GM18951 (cell line): ENCODE measurements around the gene KAT14.
"Not testable (repeated sequence)": the region's sequence is repeated elsewhere in the genome, so short reads cannot be mapped to it uniquely, and the experiment has no call there.

Source experiments
- POLR2A ChIP-seq: IDR thresholded peaks from 4 replicates; pipeline ENCODE4 v1.6.1; 2011; ENCODE audit warnings: mild to moderate bottlenecking; ENCODE audit not compliant: insufficient read length, insufficient read depth; ENCODE audit errors: extremely low read depth
- in situ Hi-C: fragments of 300-500 bp; cut with MboI; formaldehyde crosslinking; loops from one replicate; pipeline ENCODE4 v1.12.0; 2022; ENCODE audit warnings: low sequenced_read_pairs, mixed read lengths, inconsistent platforms; ENCODE audit not compliant: unreplicated experiment

KAT14 gene

GRCh38 chr20:18137412-18138265 is at the start of gene KAT14, which contains the start of gene PET117:
Gene KAT14 (plus strand): TSS chr20:18137863. CDS start chr20:18142661, 4,798 bp downstream.
Gene PET117 (plus strand): TSS chr20:18137863. CDS start chr20:18137956, 93 bp downstream.
- in situ Hi-C loops, result no loop called here
- peak; percentile 91 for TF ChIP-seq POLR2A

- in situ Hi-C loops, result not testable (repeated sequence)
Measured at GRCh38 chr20:18088298-18088697, 49.4 kb upstream of the KAT14 start.

GRCh38 chr20:18088841-18089240 is 48.8 kb upstream of the KAT14 start:
- in situ Hi-C loops, result not testable (repeated sequence)

- in situ Hi-C loops, result no loop called here
- no peak for TF ChIP-seq POLR2A
Measured at GRCh38 chr20:18090044-18090443, 47.6 kb upstream of the KAT14 start.

- no peak for TF ChIP-seq POLR2A
- in situ Hi-C loops, result no loop called here
Measured at GRCh38 chr20:18090477-18090876, 47.2 kb upstream of the KAT14 start.

- in situ Hi-C loops, result no loop called here
- no peak for TF ChIP-seq POLR2A
Measured at GRCh38 chr20:18091623-18092022, 46.0 kb upstream of the KAT14 start.

GRCh38 chr20:18092890-18093289 is 44.8 kb upstream of the KAT14 start:
- TF ChIP-seq POLR2A, result no peak
- in situ Hi-C loops, result no loop called here

- in situ Hi-C loops, result no loop called here
Measured at GRCh38 chr20:18093388-18093787, 44.3 kb upstream of the KAT14 start.

GRCh38 chr20:18094191-18094590 is 43.5 kb upstream of the KAT14 start:
- in situ Hi-C loops, result no loop called here
- no peak for TF ChIP-seq POLR2A

More at GRCh38 chr20:18093388-18093787, 44.3 kb upstream of the KAT14 start:
- TF ChIP-seq POLR2A, result no peak

- in situ Hi-C loops, result not testable (repeated sequence)
Measured at GRCh38 chr20:18100569-18100968, 37.1 kb upstream of the KAT14 start.

- in situ Hi-C loops, result no loop called here
- no peak for TF ChIP-seq POLR2A
Measured at GRCh38 chr20:18101125-18101810, 36.4 kb upstream of the KAT14 start.

- no peak for TF ChIP-seq POLR2A
- in situ Hi-C loops, result no loop called here
Measured at GRCh38 chr20:18103497-18103896, 34.2 kb upstream of the KAT14 start.

- in situ Hi-C loops, result no loop called here
- TF ChIP-seq POLR2A, result no peak
Measured at GRCh38 chr20:18108326-18108725, 29.3 kb upstream of the KAT14 start.

- in situ Hi-C loops, result not testable (repeated sequence)
Measured at GRCh38 chr20:18128574-18128973, 9.1 kb upstream of the KAT14 start.

- TF ChIP-seq POLR2A, result no peak
- in situ Hi-C loops, result no loop called here
Measured at GRCh38 chr20:18132663-18133062, 5.0 kb upstream of the KAT14 start.
